Measurements from ENCODE around the gene CCDC12. TPM values are rescaled to one million over a fixed set of nuclear protein-coding genes. Genes with fewer than 3 reads are reported as not detected.
"Not testable (repeated sequence)": the region's sequence is repeated elsewhere in the genome, so short reads cannot be mapped to it uniquely, and the experiment has no call there.

The CCDC12 gene
- total RNA-seq, 1 donor from 2014 or later: 41.4 TPM

DNA sequence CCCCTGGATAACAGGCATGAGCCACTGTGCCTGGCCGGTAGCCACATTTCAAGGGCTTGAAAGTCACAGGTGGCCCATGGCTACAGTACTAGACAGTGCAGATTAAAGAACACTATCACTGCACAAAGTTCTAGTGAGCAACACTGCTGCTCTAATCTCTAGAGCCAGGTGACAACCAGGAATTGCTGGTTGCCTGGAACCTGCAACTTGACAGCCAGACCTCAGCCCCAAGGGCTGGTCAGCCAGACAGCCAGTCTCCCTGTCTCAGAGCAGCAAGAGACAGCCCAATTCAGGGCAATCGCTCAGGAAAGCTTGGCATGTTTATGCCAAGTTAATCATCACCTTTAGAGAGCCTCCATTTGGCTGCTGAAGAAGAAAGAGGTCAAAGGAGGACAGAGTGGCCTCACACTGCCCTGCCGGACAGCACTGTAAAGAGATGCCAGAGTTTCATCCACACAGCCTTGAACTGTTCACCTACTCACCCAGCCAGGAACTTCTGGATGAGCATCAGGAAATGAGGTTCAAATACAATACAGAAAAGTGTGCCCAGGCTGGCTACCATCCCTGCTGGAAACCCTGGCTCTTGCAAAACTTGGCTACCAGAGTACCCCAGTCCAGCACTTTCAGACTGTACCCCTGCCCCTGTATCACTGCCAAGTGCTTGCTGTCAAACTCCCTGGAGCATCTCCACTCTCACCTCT is 6.0 kb downstream of the CCDC12 start:
- peaks cover 6% of the 10 kb centered on the region for H3K27me3 Mint-ChIP-seq (ENCODE audit: unreplicated experiment)
- TF ChIP-seq, protein P1, sequence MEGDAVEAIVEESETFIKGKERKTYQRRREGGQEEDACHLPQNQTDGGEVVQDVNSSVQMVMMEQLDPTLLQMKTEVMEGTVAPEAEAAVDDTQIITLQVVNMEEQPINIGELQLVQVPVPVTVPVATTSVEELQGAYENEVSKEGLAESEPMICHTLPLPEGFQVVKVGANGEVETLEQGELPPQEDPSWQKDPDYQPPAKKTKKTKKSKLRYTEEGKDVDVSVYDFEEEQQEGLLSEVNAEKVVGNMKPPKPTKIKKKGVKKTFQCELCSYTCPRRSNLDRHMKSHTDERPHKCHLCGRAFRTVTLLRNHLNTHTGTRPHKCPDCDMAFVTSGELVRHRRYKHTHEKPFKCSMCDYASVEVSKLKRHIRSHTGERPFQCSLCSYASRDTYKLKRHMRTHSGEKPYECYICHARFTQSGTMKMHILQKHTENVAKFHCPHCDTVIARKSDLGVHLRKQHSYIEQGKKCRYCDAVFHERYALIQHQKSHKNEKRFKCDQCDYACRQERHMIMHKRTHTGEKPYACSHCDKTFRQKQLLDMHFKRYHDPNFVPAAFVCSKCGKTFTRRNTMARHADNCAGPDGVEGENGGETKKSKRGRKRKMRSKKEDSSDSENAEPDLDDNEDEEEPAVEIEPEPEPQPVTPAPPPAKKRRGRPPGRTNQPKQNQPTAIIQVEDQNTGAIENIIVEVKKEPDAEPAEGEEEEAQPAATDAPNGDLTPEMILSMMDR (IDR thresholded peaks at IDR 0.05; ENCODE audit: partially characterized antibody, unreplicated experiment): no peak
- H3K27ac Mint-ChIP-seq (ENCODE audit: unreplicated experiment): no peak overlapping the region
- peaks cover 2% of the 10 kb centered on the region for H3K9me3 Mint-ChIP-seq (ENCODE audit: unreplicated experiment)
- H3K4me3 Mint-ChIP-seq (ENCODE audit: unreplicated experiment): no peak overlapping the region
- H3K4me1 Mint-ChIP-seq (ENCODE audit: low read depth, unreplicated experiment): peaks cover 32% of the 10 kb centered on the region
- peaks cover 5% of the 10 kb centered on the region for H3K36me3 Mint-ChIP-seq (ENCODE audit: unreplicated experiment)
- no peak for DNase-seq

DNA sequence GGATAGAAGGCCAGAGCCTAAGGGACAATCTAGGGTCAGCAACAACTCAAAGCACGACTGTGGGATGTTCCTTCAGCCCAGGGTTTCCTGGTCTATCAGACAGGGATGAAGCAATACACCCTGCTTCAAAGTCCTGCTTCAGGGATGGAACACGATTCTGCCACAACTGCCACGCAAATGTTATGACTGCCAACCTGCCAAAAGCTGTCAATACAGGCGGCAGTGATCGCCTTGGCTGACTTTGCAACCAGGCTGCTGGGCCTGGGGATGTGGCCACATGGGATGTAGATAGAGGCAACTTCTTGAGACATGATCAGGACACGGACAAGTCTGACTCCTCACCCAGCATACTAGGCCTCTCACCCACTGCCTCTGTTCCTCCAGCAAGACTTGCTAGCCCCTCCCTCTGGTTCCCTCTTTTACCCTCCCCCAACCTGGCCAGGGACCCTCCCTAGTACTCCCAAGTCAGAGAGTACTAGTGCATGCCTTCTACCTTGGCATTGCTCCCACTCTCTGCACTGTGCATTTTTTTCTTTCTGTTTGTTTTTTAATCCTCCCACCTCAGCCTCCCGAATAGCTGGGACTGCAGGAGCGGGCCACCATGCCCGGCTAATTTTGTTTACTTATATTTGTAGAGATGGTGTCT is 7.6 kb downstream of the CCDC12 start:
- peaks cover 28% of the 10 kb centered on the region for H3K4me1 Mint-ChIP-seq (ENCODE audit: low read depth, unreplicated experiment)
- H3K27me3 Mint-ChIP-seq (ENCODE audit: unreplicated experiment): peaks cover 6% of the 10 kb centered on the region
- no peak for DNase-seq
- peaks cover 5% of the 10 kb centered on the region for H3K36me3 Mint-ChIP-seq (ENCODE audit: unreplicated experiment)
- TF ChIP-seq, protein P1 (IDR thresholded peaks at IDR 0.05; ENCODE audit: partially characterized antibody, unreplicated experiment): no peak
- H3K27ac Mint-ChIP-seq (ENCODE audit: unreplicated experiment): no peak overlapping the region
- H3K4me3 Mint-ChIP-seq (ENCODE audit: unreplicated experiment): no peak overlapping the region
- H3K9me3 Mint-ChIP-seq (ENCODE audit: unreplicated experiment): no peaks in the 10 kb centered on the region

DNA sequence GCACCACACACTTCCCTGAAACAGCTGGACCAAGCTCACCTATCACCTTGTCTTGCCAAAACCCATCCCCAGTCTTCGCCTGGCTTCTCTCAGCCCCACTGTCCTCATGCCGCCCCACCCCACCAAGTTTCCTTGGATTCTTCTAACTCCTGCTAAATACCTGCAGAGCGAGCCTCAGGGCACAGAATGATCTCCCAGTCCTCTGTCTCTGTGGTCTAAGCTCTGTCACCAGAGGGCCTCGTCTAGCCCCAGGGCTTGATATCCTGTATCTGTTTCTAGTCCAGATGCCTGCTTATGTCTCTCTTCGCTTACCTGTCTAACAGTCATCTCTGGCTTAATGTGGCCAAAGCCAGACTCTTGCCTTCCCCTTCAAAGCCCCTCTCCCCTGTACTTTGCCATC is 9.7 kb downstream of the CCDC12 start:
- Mint-ChIP-seq H3K9me3 (ENCODE audit: unreplicated experiment) (peaks cover 2% of the 10 kb centered on the region), H3K36me3 (ENCODE audit: unreplicated experiment) (peaks cover 11% of the 10 kb centered on the region), H3K4me1 (ENCODE audit: low read depth, unreplicated experiment) (peaks cover 28% of the 10 kb centered on the region), H3K4me3 (ENCODE audit: unreplicated experiment) (peak overlapping the region; percentile 2), H3K27ac (ENCODE audit: unreplicated experiment) (no peak overlapping the region), H3K27me3 (ENCODE audit: unreplicated experiment) (peaks cover 6% of the 10 kb centered on the region)
- TF ChIP-seq, protein P1 (IDR thresholded peaks at IDR 0.05; ENCODE audit: partially characterized antibody, unreplicated experiment): no peak
- no peak for DNase-seq

DNA sequence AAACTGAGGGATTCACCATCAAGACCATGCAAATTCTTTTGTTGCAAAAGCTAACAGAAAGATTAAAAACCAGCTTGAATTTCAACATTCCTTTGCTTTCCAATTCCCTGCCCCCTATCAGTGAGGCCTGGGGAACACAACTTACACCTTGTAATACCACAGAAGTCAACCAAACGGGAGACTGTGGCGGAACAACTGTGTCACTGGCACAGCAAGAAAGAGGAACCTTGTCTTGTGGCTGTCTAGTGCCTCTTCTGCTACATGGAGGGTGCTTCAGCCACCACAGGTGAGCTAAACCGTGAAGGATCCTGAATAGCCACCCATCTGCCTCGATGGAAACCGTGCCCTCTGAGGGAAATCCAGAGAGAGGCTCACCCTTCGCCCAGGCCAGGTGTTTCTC is 11.4 kb downstream of the CCDC12 start:
- Mint-ChIP-seq H3K4me3 (ENCODE audit: unreplicated experiment) (peak overlapping the region; percentile 49), H3K4me1 (ENCODE audit: low read depth, unreplicated experiment) (peaks cover 28% of the 10 kb centered on the region), H3K9me3 (ENCODE audit: unreplicated experiment) (peaks cover 2% of the 10 kb centered on the region), H3K27me3 (ENCODE audit: unreplicated experiment) (peaks cover 6% of the 10 kb centered on the region), H3K36me3 (ENCODE audit: unreplicated experiment) (peaks cover 11% of the 10 kb centered on the region), H3K27ac (ENCODE audit: unreplicated experiment) (peak overlapping the region; percentile 85)
- TF ChIP-seq, protein P1 (IDR thresholded peaks at IDR 0.05; ENCODE audit: partially characterized antibody, unreplicated experiment): no peak
- no peak for DNase-seq

DNA sequence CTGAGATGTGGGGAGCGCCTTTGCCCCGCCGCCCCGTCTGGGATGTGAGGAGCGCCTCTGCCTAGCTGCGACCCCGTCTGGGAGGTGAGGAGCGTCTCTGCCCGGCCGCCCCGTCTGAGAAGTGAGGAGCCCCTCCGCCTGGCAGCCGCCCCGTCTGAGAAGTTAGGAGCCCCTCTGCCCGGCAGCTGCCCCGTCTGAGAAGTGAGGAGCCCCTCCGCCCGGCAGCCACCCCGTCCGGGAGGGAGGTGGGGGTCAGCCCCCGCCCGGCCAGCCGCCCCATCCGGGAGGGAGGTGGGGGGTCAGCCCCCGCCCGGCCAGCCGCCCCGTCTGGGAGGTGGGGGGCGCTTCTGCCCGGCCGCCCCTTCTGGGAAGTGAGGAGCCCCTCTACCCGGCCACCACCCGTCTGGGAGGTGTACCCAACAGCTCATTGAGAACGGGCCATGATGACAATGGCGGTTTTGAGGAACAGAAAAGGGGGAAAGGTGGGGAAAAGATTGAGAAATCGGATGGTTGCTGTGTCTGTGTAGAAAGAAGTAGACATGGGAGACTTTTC is 12.4 kb downstream of the CCDC12 start:
- Mint-ChIP-seq H3K4me1 (ENCODE audit: low read depth, unreplicated experiment) (peaks cover 30% of the 10 kb centered on the region), H3K36me3 (ENCODE audit: unreplicated experiment) (peaks cover 11% of the 10 kb centered on the region)
- not testable (repeated sequence) for H3K27ac Mint-ChIP-seq (ENCODE audit: unreplicated experiment); H3K9me3 Mint-ChIP-seq (ENCODE audit: unreplicated experiment); H3K27me3 Mint-ChIP-seq (ENCODE audit: unreplicated experiment); H3K4me3 Mint-ChIP-seq (ENCODE audit: unreplicated experiment); DNase-seq
